ENCODE results near the gene GARIN5A. TPM values are rescaled to one million over a fixed set of nuclear protein-coding genes. Genes with fewer than 3 reads are reported as not detected.

Gene GARIN5A
- 1 to 10 TPM in 1 of 4 donors, not detected in 3; 1.1 TPM for total RNA-seq

DNA sequence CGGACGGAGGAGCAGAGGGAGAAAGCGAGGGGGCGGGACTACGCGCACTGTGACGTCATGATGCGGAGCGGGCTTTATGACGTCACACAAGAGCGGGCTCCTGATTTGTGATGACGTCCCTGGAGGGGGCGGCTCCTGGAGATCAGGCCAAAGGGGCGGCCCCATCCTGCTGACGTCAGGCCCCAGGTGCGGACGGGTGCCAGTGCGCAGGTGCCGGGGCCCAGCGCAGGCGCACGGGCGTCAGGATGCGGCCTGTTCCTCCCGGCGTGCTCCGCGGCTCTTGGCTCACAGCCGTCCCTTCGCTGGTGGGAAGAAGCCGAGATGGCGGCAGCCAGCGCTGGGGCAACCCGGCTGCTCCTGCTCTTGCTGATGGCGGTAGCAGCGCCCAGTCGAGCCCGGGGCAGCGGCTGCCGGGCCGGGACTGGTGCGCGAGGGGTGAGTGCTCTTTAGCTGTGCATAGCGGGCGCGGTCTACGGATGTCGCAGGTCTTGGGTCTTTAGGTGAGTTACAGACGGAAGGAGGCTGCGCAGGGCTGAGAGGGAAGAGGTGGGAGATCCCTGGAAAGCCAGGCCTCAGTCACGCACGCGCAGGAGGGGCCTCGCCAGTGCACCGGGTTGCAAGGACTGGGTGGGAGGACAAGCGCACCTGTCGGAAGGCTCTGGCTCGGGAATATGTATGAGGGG, at the start of gene GARIN5A, which contains the start of gene EMC10:
TSS of gene GARIN5A (minus strand) at position 625 of the 683 bp plus-strand sequence. CDS start at position 165, 460 bp downstream.
TSS of gene EMC10 (plus strand) at position 284 of the 683 bp plus-strand sequence. CDS start at position 322, 38 bp downstream.
- no peak for TF ChIP-seq CTCF (IDR thresholded peaks at IDR 0.05)
- peak; percentile 73 for DNase-seq (ENCODE audit: low spot score)

DNA sequence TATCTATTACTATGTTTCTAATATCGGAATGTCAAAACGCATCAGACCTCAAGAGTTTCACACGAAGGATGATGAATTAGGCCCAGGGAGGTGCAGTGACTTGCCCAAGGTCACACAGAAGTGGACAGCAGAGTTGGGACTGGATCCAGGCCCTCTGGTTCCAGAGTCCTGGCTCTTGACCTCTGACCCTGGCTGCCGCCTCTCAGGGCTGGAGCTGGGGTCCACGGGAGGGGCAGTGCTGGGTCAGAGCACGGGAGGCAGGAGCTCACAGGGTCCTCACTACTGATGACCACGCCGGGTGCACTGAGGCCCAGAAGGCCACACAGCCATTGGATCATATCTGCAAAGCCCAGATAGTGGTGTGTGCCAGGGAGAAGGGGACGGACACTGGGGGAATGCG, 46.2 kb upstream of the GARIN5A start:
- ATAC-seq (ENCODE audit: low FRiP score) (no peak), DNase-seq (ENCODE audit: low spot score) (no peak)
- no peak for TF ChIP-seq CTCF (IDR thresholded peaks at IDR 0.05)

More for the DNA sequence above, at the start of gene GARIN5A, which contains the start of gene EMC10:
- ATAC-seq (ENCODE audit: low FRiP score) = peak; percentile 93

- no peak for TF ChIP-seq CTCF (IDR thresholded peaks at IDR 0.05)
- DNase-seq (ENCODE audit: low spot score) = no peak
- no peak for ATAC-seq (ENCODE audit: low FRiP score)
Observed at GRCh38 chr19:50520822-50521465, 44.3 kb upstream of the GARIN5A start.

- no peak for ATAC-seq (ENCODE audit: low FRiP score)
- TF ChIP-seq CTCF (IDR thresholded peaks at IDR 0.05) = no peak
- DNase-seq (ENCODE audit: low spot score) = no peak
Observed at GRCh38 chr19:50519006-50519575, 42.4 kb upstream of the GARIN5A start.

DNA sequence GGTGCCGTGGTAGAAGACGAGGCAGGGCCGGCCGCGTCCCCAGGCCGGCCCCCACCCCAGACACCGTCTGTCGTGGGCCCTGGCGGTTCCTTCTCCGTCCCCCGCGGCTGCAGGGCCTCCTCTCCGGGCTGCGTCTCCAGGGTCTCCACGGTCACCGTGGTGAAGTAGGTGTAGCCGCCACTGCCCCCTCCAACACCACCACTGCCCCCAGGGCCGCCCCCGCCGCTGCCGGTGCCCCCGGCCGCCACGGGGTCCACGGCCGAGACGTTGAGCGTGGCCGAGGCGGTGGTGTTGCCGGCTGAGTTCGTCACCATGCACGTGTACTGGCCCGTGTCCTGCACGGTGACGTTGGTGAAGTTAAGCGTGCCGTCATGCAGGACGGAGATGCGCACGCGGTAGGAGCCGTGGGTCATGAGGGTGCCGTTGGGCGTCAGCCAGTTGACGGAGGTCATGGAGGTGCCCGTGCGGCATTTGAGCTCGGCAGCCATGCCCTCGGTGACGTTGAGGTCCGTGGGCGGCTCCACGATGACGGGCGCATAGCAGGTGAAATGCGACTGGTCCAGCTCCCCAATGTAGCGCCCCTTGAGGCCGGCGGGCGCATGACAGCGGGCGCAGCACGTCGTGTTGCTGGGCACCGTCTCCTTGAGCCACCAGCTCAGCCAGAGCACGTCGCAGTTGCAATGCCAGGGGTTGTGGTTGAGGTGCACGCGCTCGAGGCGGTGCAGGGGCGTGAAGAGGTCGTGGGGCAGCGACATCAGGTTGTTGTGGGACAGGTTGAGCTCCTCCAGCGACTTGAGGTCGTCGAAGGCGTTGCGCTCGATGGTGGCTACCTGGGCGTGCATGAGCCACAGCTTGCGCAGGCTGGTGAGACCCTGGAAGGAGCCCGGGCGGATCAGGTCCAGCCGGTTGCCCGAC, 41.7 kb upstream of the GARIN5A start:
- no peak for ATAC-seq (ENCODE audit: low FRiP score)

More for the DNA sequence above, 41.7 kb upstream of the GARIN5A start:
- DNase-seq (ENCODE audit: low spot score) = no peak
- no peak for TF ChIP-seq CTCF (IDR thresholded peaks at IDR 0.05)
